ENCODE results near the gene IGF2.

- TF ChIP-seq CTCF (IDR thresholded peaks at IDR 0.05; ENCODE audit: low read length), result no peak
- no peak for TF ChIP-seq EZH2 (IDR thresholded peaks at IDR 0.05; ENCODE audit: borderline replicate concordance, low read length)
These were observed 41.2 kb upstream of the IGF2 start for GRCh38 chr11:2180347-2180746.

Measured in OCI-LY1 (cell line).